NCI-H510A treated with DMSO at 0.1 percent for 48 hours (cell line): Measurements from ENCODE around the gene CDC123.
"Not testable (repeated sequence)": the region's sequence is repeated elsewhere in the genome, so short reads cannot be mapped to it uniquely, and the experiment has no call there.

ENCODE experiments used
- DNase-seq: peaks from one replicate; lab custom pipeline; 2025; lab: John Stamatoyannopoulos, UW

The CDC123 gene

DNA sequence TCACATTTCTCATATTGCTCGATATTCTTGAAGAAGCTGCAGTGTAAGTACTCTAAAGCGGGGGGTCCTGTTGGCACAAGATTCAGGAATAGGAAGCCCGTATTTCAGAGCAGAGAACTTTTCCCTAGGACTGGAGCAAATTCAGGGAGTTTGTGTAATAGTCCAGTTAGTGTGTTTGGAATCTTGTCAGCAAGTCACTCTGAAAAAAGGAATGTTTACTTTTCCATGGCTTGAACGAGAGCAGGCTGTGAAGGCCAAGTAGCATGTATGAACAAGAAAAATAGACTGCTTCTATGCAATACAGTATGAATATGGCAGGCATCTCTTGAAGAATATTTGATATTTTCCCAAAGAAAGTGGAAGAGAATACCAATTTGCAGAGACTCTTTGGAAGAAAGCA is 39.8 kb downstream of the CDC123 start:
- no peak for DNase-seq

DNA sequence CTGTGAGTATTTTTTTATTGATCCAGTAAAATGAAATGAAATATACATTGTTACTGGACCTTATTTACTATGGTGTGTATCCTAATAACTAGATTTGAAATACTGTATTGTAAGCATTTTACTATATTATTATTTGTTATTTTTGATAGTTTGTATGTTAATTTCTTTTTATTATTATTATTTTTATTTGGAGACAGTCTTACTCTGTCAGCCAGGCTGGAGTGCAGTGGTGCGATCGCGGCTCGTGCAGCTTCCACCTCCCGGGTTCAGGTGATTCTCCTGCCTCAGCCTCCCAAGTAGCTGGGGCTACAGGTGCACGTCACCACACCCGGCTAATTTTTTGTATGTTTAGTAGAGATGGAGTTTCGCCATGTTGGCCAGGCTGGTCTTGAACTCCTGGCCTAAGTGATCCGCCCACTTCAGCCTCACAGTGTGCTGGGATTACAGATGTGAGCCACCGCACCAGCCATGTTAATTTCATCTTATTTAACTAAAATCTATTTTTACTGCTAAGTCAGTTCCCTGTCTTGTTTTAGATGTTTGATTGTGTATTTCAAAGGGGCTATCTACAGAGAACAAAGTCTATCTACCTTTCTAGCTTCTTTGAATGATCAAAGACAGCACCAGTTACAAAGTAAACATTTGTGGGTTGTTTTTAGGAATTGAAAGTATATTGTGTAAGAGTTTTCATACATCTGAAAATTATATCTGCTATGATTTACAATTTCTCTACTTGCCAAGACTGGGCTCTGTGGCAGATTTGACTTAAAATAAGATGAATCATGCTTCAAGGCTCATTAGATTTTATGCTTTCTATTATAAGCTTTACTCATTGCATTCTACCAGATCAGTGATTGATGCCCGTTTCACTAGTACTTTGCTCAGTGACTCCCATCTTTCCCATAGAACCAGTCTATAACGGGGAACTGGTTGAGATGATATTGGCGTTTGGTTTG is 41.6 kb downstream of the CDC123 start:
- no peak for DNase-seq

DNA sequence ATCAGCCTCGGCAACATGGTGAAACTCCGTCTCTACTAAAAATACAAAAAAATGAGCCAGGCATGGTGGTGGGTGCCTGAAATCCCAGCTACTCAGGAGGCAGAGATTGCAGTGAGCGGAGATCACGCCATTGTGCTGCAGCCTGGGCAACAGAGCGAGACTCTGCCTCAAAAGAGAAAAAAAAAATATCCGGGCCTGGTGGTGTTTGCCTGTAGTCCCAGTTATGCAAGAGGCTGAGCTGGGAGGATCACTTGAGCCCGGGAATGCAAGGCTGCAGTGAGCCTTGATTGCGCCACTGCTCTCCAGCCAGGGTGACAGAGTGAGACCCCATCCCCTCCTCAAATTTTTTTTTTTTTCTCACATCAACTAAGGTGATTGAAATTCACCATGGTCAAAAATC is 42.8 kb downstream of the CDC123 start:
- DNase-seq, result no peak

DNA sequence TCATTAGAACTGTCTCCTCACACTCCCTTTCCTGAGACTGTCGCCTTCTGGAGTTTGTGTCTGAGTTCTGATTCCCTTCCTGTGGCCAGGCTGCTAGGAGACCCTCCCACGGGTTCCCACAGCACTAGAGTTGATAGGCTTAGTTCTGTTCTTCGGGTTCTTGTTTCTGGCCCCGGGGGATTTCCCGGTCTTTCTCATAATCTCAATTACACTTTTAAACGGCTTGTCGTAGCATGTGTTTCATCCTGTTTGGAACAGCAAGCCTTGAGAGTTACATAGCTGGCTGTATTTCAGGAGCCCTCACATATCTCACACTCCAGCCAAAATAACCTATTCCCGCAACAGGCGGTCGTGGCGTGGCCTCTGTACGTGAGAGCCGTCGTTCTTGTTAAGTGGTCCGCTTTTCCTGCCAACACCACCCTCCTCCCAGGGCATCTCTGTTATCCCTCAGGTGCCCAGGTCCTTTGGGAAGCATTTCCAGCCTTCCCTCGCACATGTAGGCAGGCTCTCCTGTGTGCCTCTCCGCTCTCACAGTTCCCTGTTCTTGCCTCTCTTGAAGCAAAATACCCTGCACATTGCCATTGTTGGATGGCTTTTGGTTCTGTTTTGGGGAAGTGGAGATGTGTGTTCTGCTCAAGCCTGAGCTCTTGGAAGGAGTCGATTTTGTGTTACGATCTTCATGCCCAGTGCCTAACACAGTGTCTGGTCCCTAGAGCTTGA is 46.0 kb downstream of the CDC123 start:
- DNase-seq, result no peak

DNA sequence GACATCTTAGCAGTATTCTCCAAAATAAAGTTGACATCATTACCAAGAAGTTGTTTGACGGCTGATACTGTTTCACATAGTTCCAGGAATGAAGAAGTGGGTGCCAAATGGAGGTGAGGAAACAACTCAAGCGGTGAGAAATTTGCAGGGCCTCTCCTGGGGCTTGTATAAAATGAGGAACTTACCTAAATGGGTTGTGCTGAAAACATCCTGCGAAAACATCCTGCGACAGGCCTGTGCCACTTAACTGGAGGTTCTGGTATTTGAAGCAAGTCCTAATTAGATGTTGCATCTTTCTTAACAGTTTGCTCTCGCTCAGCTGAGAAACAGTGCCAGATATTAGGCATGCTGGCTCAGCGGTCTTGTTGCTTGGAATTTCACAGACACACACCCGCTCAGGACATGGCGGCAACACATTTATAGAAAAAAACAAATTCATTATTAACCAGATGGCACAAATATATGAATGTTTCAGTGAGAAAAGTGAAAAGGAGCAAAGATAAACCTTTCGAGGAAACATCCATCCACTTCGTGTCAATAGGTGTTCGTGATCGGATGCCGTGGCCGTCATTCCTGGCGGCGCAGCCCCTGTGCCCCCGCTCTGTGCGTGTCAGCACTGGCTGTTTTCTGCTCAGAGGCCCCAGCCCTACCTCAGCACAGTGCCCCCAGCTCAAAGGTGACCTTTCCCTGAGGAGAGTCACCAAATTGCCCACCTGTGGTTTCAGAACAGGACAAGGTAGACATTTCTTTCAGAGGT is 48.1 kb downstream of the CDC123 start:
- DNase-seq, result no peak

DNA sequence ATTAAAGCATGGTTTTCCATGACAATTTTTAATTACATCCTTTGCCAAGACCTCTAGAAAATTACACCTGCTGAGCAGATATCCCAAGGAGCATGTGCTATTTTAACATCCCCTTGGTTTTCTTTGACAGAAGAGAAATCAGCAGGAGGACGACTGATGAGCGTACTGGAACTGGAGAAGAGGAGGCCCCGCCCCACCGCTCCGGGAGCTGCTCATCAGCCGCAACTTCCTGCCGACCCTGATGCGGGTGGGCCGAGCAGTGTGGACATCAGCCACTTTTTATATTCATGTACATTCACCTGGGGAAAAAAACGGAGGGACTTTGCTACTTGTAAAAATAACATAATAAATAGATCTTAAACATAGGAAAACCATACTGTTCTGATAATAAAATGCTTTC is 54.2 kb downstream of the CDC123 start:
- no peak for DNase-seq

DNA sequence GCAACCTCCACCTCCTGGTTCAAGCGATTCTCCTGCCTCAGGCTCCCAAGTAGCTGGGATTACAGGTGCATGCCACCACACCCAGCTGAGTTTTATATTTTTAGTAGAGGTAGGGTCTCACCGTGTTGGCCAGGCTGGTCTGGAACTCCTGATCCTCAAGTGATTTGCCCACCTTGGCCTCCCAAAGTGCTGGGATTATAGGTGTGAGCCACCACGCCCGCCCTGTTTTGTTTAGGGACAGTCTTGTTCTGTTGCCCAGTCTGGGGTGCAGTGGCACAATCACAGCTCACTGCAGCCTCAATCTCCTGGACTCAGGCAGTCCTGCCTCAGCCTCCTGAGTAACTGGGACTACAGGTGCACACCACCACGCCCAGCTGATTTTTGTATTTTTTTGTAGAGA is 54.7 kb downstream of the CDC123 start:
- DNase-seq, result not testable (repeated sequence)

DNA sequence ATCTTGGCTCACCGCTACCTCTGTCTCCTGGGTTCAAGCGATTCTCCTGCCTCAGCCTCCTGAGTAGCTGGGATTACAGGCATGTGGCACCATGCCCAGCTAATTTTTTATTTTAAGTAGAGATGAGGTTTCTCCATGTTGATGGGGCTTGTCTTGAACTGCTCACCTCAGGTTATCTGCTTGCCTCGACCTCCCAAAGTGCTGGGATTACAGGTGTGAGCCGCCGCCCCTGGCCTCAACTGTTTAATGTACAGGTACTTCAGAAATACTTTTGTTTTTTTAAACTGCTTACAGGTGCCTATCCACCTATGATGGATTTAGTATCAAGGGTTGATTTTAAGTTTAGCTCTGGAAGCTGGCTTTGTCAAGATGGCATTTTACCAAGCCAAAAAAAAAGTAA is 55.6 kb downstream of the CDC123 start:
- DNase-seq, result no peak

DNA sequence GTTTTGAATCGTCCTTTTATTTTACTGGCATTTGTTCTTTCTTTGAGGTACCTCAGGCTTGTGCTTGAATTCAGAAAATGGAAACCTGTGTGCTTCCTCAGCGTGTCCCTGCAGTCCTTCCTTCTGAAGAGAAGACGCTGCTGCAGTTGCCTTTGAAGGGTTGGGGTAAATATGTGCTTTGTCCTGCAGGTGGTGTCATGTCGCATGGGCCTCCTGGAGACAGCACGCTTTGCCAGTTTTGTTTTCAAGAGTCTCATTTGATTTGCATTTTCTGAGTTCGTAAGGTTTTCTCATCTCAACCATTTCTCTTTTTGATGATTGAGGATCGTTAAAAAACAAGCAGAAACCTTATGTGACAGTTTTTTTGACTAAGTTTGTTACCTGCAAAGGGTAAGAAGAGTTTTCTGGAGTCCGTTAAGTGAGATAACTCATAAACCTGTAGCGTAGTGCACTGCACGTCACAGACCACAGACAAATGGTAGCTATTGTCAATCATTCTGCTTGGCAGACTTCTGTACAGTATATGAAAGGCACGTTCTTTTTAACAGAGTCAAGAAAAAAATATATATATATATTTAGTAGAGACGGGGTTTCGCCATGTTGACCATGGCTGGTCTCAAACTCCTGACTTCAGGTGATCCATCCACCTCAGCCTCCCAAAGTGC is 57.0 kb downstream of the CDC123 start:
- DNase-seq, result peak; percentile 16

DNA sequence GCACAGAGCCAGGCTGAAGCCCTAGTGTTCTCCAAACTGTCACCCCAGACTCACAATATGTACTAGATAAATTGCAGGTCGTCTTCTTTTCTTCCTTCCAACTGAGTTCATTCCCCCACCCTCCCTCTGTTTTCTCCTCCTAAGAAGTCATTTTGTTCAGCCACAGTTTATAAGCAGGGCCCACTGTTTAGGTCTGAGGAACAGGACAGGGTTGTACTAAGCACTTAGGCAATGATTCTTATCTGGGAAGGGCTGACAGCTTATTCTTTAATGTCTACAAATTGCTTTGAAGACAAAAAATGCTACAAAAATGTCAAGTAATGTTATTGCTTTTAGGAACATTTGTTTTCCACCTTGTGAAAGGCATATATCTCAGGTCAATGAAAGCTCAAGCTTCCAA is 59.1 kb downstream of the CDC123 start:
- no peak for DNase-seq

DNA sequence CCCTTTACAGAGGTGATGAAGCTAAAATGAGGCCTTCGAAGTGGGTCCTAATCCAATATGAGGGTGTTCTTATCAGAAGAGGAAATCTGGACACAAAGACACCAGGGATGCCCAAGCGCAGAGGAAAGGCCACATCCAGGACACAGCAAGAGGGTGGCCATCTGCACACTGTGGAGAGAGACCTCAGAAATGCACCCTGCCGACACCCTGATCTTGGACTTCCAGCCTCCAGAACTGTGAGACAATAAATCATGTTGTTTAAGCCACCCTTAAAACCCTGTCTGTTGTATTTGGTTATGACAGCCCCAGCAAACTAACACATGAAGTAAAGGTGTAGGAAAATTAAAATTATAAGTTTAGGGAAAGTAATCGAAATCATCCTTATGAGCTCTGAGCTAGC is 64.0 kb downstream of the CDC123 start:
- no peak for DNase-seq

DNA sequence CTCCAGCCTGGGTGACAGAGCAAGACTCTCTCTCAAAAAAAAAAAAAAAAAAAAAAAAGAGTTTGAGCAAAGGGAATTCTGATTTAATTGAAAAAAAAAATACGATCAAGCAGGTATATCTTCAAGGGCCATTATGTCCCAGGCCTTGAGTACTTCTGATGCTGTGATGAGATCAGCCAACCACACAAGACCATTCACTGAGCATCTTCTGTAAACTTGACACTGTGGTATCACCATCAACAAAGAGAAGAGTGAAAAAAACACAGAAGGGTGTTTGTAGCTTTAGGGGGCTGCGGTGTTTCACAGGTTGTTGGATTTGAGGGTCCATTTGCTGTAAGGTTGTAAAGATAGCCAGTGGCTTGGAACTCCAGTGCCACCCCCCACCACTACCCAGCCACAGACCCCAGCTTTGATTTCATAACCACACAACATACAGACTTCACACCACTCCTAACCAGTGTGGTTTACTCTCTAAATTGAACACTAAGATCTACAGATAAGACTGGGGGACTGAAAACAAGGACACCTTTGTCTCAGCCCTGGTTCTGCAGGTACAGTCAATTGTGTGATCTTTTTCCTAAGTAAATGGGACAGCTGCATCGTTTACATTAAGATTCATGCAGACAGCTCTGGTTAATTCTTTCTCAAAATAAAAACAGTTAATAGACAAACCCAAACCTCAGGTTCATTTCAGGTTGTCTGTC is 66.4 kb downstream of the CDC123 start:
- DNase-seq, result no peak

DNA sequence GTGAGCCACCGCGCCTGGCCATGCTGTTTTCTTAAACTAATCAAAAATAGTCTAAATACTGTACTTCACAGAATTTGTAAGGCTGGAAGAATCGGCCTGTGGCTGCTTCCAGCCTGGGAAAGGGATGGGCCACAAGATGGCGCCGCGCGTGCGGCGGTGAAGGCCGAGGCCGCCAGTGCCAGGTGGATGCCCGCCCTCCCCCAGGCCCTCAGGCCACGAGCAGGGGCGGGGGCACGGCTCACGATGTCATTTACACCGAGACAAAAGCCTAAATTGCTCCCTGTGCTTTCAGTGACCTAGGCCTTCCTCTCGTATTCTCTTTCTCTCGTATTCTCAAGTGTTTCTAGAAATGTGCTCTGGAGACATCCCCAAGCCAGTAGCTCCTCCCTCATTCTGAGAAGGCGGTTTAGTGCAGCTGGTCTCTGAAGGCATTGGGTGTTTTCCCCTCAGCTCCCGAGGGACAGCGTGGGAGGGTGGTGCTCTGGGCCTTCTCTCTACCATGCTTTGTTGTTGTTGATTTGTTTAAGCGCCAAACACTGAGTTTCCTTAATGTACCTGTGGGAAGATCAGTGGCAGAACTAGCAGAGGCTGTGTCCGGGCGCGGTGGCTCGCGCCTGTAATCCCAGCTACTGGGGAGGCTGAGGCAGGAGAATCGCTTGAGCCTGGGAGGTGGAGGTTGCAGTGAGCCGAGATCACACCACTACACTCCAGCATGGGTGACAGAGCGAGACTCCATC is 68.4 kb downstream of the CDC123 start:
- DNase-seq, result peak; percentile 86

DNA sequence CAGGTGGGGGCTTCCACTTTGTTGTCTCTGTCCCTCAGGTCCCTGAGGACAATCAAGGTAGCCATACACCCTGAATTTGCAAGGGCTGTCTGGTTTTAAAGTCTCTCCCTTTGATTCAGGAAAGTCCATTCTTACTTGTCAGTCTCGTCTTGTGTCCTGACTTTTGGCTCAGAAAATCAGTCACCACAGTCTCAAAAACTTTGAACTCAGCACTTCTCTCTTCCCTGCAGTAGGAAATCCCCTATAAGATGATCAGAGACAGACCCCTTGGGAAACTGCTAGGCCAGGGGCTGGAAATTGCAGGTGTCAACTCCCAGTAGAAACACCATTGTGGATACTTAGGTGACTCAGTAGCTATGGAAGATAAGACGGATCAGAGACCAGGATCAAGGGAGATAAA is 73.1 kb downstream of the CDC123 start:
- no peak for DNase-seq

DNA sequence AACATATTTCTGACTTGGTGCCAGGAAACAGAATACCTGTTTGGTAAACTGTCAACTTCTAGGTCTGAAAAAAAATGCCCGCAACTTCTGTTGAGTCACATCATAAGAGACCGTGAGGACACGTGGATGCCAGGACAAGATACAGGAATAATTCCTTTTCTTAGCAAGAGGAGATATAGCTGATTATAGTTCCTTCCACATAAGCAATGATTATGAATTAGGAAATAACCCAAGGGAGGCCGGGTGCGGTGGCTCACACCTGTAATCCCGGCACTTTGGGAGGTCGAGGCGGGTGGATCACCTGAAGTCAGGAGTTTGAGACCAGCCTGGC is 75.2 kb downstream of the CDC123 start:
- no peak for DNase-seq

DNA sequence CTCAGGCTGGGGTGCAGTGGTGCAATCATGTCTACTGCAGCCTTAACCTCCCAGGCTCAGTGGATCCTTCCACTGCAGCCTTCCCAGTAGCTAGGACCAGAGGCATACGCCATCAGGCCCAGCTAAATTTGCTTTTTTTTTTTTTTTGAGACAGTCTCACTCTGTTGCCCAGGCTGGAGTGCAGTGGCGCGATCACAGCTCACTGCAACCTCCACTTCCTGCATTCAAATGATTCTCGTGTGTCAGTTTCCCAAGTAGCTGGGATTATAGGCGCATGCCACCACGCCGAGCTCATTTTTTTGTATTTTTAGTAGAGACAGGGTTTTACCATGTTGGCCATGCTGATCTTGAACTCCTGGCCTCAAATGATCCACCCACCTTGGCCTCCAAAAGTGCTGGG is 81.9 kb downstream of the CDC123 start:
- DNase-seq, result not testable (repeated sequence)

DNA sequence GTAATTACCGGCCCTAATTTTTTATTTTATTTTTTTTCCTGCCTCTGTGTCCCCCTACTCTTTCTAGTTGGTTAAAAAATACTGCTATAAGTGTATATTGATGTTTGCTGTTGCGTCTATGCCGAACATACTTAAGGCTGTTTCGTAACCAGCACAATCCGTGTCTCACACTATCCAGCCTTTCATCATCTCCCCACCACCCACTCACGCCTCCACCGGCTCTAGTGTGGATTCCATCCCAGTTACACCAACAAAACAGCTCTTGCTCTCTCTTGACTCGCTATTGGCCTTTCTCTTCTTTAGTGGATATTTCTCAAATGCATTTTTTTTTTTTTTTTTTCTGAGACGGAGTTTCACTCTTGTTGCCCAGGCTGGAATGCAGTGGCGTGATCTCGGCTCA is 83.3 kb downstream of the CDC123 start:
- DNase-seq, result no peak

DNA sequence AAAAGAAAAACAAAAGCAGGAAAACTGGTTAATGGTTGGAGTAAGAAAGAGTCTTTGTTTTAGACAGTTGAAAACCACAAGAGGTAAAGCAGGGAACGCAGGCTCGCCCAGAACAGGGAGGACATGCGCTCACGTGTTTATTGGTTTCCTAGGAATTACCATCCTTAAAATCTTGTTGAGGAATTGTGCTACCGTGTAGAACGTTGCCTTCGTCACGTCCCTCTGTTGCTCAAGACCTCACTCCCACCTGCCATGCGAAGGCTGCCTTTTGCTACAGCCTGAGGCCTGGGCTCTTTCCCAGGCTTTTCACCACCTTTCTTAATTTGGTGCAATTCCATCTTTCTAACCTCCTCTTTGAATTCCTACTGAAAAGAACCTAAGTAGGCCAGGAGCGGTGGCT is 91.8 kb downstream of the CDC123 start:
- no peak for DNase-seq

DNA sequence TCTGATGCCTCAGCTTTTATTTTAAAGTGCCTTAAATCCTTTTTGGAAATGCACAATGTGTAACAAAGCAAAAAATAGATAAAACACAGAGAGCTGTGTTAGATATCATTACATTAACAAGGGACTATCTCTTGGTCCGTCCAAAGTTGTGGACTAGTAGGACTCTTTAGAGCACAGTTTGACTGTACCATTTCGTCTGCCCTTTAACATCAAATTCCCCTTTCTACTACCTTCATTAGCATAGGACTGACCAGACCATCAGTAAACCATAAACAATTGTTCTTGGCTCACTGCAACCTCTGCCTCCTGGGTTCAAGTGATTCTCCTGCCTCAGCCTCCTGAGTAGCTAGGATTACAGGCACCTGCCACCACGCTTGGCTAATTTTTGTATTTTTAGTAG is 101.8 kb downstream of the CDC123 start:
- DNase-seq, result not testable (repeated sequence)

DNA sequence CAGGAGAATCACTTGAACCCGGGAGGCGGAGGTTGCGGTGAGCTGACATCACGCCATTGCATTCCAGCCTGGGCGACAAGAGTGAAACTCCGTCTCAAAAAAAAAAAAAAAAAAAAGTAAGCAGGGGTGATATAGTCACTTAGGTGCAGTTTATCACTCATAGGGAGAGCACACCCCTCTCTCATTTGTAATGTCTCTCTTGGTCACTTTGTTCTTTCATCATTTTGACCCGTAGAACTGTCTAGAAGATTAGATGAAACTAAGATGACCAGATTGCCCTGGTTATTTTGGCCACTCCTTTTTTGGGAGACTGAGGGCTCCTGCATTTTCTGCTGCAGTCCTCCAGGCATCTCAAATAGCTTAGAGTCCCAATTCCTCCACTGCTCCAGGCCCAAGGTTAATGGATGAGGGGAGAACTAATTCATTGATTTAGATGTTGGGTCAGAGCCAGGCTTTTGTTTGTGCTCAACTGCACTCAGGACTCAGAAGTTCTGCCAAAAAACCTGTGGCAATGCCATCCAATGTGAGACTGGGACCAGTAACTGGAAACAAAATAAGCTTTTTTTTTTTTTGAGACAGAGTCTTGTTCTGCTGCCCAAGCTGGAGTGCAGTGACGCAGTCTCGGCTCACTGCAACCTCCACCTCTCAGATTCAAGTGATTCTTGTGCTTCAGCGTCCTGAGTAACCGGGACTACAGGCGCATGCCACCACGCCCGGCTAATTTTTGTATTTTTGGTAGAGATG is 103.4 kb downstream of the CDC123 start:
- no peak for DNase-seq
